GM19023 (cell line): ENCODE data around the gene CRYGN.

Source experiments
- ATAC-seq: cut with Tn5 transposase; IDR thresholded peaks from one replicate; pipeline ENCODE4 v1.9.1; 2021; ENCODE audit warnings: mild to moderate bottlenecking, moderate library complexity; ENCODE audit not compliant: unreplicated experiment

The CRYGN gene

GRCh38 chr7:151381348-151382078, 58.4 kb downstream of the CRYGN start:
- no peak for ATAC-seq

GRCh38 chr7:151381098-151381347, 58.9 kb downstream of the CRYGN start:
- ATAC-seq: no peak

GRCh38 chr7:151380199-151381097, 59.5 kb downstream of the CRYGN start:
- ATAC-seq: no peak

DNA sequence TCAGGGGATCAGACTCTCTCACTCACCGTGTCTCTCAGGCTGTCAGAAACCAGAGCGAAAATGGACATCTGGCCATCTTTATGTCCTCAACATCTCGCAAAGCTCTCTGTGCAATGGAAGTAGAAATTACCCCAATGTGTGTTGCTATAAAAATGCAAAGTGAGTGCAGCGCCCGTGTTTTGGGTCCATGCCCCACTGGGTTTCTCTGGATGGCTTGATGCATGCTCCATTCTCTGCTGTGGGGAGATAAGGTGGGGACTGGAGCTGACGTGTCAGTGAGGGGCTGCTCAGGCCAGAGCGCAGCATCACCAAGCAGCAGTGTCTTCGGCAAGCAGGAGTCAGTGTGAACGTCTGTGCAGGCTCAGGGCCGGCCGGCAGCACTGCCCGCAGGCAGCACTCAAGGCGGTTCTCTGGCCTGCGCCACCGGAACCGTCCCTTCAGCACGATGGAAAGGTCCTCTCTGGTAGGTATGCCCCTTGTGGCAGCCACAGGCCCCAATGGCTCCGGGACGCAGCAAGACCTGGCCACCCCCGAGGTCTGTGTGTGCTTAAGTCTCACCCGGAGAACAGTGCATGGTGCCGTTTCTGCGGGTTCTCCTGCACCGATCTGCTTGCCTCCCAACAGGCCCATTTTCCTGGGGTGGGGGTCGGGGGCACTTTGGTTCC, 60.3 kb downstream of the CRYGN start:
- no peak for ATAC-seq

- ATAC-seq: no peak
Measured at GRCh38 chr7:151379193-151379520, 60.8 kb downstream of the CRYGN start.
